Measurements from ENCODE around the gene BRD9.
A peak's percentile ranks its signal among the peaks of the same experiment; 100 is the strongest.
"Not testable (repeated sequence)": the region's sequence is repeated elsewhere in the genome, so short reads cannot be mapped to it uniquely, and the experiment has no call there.

BRD9 gene

DNA sequence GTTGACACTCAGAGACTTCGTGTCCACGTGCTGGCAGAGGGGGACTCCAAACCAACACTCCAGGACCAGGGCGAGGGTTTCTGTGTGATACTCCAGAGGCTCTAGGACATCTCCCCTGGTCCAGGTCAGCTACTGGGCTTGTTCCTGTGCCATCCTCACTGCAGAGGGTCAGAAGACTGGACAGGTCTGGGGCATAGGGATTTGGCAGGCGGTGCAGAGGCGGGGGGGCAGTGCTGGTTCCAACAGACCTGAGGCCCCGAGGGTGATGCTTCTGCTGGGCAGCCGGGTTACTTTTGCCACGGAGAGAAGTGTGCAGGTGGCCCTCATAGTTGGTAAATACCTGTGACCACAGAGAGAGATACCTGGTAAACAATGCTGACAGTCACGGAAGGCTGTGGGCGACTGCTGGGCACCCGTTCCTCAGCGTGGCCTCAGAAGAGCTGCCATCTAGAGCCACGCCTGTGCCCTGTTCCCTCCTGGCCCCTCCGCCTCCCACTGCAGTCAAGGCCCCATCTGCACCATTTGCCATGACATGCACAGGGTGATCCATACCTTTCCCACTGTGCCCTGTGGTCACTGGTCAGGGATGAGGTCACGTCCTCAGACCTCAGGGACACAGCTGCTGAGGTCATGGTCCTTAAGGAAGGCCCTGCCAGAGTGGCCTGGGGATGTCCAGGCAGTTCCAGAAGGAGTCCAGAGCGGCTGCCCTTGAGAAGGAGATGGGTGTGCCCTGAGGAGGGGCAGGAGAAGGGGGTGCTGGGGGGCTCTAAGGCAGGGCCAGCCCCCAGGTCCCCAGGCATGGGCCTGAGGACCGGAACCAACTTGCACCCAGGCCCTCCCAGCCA lies 30.1 kb upstream of the BRD9 start:
- no peak for DNase-seq

DNA sequence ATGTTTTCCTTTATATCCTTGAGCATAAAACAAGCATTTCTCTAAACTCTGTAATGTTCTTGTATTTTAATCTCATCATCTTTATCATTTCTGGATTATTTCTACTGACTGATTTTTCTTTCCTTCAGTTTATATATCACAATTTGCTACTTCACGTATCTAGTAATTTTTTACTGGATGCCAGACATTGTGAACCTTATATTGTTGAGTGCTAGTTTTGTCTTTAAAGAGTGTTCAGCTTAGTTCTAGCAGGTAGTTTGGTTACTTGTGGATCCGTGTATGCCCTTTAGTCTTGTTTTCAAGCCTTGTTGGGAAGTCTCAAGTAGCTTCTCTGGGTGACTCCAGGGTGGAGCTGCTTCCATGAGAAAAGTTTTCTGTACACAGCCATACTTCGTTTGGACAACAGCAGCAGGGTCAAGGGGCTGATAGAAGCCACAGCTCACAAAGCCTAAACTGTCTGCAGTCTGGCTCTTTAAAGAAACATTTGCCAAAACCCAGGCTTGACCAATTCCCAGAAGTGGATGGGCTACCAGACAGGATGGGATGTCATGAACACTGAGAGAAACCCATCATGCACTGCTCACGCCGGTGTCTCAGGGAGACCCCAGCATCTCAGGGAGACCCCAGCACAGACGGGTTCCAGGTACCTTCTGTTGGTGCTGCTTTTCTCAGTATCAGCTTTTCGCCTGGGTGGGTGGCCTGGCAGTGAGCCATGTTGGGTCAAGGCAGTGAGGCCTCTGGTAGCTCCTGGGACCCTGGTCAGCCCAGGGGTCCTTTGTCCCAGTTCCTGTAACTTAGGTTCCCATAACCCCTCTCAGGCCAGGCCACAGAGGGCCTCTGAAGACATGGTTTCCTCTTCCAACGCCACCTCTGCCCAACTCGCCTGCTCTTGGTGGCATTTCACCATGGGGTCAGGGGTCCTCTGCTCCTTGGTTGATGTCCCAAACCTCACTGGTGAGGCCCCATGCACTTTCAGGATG lies 29.1 kb upstream of the BRD9 start:
- no peak for DNase-seq

DNA sequence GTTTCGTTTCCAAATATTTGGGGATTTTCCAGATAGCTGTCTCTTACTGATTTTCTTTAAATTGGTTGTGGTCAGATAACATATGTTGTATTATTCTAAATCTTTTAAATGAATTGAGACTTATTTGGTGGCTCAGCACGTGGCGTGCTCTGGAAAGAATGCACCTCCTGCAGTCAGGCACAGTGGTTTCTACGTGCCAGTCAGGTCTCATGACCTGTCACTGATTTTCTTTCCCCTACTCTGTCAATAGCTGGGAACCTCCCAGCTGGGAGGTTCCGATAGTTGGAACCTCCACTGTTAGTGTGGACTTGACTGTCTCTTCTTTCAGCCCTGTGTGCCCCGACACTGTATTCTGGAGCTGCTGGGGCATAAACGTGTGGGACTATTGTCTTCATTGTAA lies 27.7 kb upstream of the BRD9 start:
- no peak for DNase-seq

DNA sequence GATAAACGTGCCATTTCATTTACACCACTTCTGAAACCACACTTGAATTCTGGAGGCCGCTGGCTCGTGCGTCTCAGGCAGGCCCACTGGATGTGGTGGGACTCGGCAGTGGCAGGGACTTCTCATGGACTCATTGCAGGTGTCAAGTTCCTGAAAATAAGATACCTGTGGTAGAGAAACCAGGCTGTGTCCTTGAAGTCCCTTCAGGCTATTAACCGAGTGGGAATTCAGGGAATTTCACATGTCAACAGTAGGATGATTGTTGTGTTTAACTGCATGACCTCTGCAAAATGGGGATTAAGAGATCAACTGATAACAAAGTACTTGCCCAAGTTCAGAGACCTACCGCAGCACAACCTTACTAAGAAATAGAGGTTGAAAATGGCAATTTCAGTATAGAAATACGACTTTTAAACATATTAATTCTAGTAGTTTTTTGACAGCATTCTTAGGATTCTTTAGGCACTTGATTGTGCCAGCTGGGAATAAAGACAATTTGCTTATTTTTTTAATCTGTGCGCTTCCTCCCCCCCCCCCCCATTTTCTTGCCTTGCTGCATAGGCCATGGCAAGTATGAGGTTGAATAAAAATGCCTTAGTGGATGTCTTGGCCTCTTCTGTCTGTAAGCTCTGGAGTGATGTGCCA lies 26.9 kb upstream of the BRD9 start:
- peak; percentile 84 for DNase-seq

DNA sequence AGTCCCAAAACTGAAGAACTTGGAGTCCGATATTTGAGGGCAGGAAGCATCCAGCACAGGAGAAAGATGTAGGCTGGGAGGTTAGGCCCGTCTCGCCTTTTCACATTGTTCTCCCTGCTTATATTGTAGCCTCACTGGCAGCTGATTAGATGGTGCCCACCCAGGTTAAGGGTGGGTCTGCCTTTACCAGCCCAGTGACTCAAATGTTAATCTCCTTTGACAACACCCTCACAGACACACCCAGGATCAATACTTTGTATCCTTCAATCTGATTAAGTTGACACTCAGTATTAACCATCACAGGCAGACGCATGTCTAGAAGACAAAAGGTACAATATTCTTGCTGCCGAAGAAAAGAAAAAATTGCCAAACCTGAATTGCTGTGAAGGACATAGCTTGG lies 26.1 kb upstream of the BRD9 start:
- not testable (repeated sequence) for DNase-seq

DNA sequence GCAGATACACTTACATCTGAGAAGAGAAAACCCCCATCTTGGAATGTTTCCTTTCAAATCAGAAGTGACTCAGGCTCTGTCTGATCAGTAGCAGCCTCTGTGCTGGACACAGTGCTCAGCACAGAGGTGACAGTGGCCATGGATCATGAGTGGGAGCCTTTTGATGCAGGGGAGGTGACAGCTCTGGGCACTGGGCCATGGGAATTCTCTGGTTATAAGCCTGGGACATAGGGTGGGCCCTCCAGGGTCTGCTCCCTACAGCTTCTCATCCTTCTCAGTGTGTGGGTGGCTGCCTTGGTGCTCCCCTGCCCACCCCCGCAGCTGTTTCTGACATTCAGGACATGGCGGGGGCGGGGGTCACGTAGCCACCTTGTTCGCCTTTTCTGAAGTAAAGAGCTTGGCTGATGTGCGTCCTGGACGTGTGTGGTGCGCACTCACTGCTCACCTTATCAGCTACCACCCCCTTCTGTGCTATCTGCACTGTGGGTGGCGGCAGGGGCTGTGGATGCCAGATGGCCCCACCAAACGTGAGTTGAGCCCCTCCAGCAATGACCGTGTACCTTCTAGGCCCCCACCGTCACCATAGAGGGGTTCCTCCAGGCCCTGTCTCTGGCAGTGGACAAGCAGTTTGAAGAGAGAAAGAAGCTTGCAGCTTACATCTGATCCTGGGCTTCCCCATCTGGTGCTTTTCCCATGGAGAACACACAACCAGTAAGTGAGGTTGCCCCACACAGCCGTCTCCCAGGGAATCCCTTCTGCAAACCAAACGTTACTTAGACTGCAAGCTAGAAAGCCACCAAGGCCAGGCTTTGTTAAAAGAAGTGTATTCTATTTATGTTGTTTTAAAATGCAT lies 24.1 kb upstream of the BRD9 start:
- DNase-seq, result no peak

DNA sequence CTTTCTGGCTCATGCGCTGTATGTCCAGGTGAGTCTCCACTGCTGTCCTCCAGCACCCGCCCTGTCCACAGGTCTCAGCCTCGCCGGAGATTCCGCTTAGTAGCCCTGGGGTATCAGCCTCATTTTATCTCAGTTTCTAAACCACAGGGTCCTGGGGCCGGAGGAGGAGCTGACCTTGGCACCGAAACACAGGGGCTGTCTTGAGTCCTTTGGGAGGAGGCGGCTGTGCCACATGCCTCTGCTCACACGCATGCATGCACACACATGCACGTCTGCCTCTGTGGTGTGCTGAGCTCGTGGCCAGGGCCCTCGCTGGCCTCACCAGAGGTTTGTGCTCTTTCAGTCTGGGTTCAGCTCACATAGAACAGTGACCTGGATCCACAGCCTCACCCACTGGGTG lies 23.3 kb upstream of the BRD9 start:
- no peak for DNase-seq

DNA sequence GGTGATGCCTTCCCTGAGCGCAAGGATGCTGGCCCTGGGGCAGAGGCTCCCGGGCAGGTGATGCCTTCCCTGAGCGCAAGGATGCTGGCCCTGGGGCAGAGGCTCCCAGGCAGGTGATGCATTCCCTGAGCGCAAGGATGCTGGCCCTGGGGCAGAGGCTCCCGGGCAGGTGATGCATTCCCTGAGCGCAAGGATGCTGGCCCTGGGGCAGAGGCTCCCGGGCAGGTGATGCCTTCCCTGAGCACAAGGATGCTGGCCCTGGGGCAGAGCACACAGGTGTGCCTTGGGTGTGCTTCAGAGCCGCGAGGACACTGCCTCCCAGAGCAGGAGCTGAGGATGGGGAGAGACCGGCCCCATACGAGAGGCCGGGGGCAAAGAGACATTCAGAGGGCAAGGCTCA lies 22.7 kb upstream of the BRD9 start:
- DNase-seq, result not testable (repeated sequence)

DNA sequence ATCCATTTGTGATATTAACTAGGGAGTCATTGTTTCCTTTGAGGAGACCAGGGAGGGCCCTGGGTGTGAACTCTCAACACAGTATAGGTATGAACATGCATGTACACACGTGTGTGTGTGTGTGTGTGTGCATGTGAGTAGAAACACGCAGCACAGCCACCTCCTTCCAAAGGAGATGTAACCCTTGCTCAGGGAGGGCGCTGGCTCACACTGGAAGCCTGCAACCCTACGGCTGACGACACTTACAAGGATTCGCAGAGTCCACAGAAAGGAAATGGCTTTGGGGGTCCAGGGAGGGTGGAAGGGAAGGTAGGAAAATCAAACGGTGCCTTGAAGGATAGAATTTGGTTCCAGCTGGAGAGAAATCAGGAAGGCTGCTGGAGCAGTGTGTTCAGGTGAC lies 22.0 kb upstream of the BRD9 start:
- no peak for DNase-seq

DNA sequence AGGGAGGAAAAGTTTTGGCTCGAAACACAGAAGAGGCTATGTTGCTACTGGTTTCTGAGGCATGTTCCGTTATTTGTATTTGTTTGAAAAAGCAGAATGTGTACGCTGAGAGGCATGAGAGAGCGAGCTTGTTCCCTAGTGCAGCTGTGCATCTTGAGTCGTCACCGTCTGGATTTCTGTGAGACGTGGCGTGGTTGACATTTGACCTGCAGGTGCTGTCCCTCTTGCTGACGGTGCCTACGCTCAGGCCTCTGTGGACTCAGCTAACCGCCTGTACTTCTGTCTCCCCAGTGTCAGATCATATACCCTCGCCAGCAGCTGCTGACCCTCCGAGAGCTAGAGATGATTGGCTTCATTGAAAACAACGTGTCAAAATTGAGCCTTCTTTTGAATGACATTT lies 21.6 kb upstream of the BRD9 start:
- DNase-seq, result no peak

DNA sequence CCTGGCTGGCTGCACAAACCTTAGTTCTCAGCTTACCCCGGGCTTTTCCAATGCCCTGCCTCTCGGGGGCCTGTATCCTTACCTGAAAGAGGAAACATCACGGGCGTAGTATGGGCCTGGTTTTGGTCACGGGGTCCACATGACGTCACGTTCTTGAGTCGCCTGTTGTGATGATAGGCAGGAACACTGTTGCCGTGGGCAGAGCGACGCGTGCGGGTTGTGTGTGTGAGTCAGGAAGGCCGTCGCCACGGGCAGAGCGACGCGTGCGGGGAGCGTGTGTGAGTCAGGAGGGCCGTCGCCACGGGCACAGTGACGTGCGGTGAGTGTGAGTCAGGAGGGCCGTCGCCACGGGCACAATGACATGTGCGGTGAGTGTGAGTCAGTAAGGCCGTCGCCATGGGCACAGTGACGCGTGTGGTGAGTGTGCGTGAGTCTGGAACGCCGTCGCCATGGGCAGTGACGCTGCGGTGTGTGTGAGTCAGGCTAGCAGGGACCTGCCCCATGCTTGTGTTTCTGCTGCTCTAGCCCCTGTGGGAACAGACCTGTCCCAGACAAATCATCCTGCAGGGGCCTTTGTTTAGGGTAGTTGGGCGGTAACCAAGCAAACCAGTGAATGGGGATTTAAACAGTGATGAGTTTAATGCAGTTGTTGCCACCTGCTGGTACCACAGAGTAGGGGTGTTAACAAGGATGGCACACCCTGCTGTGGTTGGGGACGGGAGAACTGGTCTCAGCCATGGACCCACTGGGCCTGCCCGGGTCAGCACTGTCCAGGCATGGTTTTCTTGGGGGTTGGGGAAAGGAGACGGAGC lies 19.9 kb upstream of the BRD9 start:
- peak; percentile 81 for DNase-seq

DNA sequence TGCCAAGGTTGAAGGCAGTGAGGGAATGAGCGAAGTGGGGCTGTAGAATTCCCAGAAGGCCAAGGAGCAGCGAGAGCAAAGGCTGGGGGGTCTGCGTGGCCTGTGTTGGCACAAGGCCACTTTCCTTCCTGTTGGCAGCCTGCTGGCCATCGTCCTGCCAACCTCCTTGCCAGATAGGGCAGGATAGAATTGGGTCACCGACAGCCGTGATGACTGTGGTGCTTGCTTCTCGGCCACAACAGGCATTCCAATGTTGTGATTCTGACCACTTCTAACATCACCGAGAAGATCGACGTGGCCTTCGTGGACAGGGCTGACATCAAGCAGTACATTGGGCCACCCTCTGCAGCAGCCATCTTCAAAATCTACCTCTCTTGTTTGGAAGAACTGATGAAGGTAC lies 19.0 kb upstream of the BRD9 start:
- no peak for DNase-seq

DNA sequence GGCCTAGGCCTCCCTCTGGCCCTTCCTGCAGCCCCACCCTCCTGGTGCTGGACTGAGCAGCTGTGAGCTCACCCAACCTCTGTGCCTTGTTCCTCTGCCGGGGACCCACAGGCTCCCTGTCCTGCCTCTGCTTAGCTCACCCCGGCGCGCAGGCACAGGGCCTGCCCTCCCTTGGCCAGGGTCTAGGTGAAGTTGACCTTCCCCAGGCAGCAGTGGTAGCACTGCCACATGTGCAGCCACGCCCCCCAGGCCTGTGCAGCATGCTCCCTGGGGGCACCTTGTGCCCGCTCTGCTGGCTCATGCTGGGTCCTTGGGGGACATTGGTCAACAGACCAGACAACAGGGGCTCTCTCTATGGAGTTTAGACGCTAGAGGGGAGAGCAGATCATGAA lies 18.2 kb upstream of the BRD9 start:
- no peak for DNase-seq

DNA sequence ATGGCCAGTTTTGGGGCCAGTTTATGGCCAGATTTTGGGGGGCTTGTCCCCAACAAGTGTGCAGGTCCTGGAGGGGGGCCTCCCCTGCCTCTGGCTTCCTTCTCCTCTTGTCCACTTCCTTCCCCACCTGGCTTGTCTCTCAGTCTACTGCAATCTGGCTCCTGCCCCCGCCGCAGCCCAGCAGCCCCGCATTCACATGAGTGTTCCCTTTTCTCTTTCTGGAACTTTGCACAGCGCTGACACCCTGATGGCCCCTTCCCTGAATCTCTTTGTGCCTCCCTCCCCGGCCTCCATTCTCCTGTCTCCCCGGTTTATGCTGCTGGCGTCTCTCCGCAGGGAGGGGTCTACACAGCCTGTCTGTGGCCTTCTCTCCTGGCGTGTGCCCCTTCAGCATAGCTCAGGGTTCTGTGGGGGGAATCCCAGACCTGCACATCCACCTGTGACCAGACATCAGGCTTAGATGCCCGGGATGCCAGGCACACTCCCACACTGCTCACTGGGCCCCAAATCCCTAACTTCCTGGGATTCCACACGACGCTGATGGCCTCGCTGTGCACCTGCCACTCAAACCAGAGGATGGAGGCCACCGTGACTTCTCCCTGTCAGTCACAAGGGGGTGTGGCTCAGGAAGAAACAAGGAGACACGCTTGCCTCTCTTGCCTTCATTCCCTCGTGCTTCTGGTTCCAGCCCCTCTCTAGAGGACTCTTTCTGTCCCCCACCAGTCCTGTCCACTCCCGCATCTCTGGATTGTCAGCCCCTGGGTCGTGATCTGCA lies 17.6 kb upstream of the BRD9 start:
- DNase-seq, result no peak

DNA sequence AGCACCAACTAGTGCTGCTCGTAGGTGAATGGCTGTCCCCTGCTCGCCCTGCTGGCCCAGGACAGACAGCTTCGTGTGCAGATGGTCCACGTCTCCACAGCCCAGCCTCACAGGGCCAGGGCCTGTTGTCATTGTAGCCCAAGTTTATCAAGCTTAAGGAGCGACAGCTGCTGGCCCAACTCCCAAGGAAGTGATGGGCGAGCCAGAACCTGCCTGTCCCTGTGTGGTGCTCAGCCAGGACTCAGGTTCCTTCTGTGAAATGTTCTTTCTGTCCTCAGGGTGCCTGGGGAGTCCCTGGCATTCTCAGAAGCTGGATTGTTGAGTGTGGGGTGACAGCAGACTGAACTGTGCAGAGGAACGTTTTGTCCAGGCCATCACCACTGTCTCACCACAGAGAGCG lies 16.5 kb upstream of the BRD9 start:
- DNase-seq, result no peak

DNA sequence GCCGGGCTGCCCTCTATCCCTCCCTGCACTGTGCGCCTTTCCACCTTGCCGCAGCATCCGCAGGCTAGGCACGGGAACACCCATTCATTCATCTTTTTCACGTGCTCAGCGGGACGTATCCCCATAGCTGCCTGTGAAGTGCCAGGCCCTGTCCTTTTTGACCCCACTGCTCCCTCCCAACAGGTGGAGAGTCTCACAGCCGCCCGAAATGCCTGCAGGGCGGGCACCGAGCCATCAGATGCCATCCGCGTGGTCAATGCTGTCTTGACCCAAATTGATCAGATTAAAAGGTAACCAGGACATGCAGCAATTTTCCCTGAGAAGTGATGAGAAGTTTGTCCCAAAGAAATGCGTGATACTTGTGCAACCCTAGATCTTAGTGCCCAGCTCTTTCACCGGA lies 15.6 kb upstream of the BRD9 start:
- DNase-seq, result no peak

DNA sequence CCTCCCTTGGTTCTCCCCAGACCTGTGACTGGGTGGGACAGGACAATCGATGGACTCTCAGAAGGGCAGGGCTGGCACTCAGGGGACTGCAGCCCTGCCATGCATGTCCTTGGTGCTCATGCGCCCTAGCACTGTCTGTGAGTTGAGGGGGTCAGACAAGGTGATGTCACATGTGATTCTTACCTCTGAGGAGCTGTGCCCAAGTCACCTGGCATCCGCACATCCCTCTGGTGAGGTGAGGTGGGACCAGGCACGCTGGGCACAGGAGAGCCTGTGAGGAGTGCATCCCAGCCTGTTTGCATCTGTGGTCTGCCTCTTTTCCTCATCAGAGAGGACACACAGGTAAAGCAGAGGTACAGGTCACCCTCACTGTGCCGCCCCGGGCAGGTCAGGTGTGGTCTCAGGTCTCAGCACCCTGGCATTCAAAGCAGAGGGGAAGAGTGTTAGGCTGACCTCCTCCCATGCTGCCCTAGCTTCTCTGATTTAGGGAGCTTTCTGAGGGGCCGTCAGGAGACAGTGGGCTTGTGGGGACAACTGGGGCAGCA lies 14.8 kb upstream of the BRD9 start:
- no peak for DNase-seq

DNA sequence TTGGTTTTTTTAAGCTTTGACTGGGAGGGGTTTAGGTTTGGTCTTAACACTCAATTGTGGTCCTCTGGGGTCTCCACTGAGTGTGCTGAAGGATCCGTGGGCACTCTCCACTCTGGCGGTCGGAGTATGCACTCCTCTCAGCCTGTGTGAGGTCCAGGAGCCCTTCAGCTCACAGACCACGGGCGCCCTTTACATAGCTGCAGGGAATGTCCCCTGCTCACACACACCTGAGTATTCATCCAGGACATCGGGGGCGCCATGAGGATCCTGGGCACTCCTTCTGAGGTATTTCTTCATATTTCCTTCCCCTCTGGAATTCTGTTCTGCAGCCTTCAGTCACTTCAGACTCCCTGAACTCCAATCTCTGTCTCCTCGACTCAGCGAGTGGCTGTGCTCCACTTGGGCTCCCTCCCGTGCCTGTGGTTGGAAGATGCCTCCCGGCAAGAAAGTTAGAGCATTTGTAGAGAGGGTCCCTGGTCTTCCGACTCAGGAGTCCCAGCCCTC lies 12.6 kb upstream of the BRD9 start:
- peak; percentile 38 for DNase-seq

DNA sequence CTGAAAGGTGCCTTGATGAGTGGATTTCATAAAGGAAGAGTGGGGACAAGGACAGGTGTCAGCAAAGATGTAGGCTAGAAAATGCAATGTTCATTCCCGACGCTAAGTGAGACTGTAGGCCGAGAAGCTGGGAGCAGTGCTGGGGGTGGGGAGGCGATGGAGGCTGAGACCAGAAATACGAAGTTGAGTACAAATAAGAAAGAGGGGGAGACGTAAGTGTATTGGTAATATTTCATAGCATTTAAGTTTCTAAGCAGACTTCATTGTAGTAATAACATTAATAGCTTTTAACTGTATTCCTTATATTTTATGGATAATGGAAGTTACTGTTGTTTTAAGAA lies 11.1 kb upstream of the BRD9 start:
- DNase-seq, result no peak

DNA sequence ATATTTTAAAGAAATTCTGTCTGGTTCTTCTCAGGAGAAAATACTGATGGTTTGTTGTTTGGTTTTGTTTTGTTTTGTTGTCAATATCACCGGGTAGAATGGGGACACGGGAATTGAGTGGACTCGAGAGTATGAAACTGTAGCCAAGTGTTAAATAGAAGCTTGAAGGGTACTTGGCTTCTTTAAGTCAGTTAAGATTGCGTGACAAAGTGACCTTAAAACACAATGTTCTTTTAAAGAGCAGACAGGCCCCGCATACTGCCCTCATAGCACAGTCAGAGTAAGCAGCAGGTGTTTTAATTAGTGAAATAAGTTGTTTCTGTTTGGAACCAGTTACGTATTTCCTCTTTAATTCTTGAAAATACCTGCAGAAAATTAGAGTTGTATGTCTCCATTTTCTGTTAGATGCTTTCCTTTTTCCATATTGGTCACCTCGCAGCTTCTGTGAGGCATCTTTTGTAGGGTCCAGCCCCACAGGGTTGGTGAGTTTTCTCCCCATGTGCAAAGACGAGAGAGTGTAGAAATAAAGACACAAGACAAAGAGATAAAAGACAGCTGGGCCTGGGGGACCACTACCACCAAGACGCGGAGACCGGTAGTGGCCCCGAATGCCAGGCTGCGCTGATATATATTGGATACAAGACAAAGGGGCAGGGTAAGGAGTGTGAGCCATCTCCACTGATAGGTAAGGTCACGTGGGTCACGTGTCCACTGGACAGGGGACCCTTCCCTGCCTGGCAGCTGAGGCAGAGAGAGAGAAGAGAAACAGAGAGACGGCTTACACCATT lies 9.7 kb upstream of the BRD9 start:
- DNase-seq, result no peak

Data from islet precursor cell (in vitro differentiated cells).